TTC549 (cell line): ENCODE results near the gene ARHGAP28.
"Not testable (repeated sequence)": the region's sequence is repeated elsewhere in the genome, so short reads cannot be mapped to it uniquely, and the experiment has no call there.

Experiments used
- FAIRE-seq: peaks from 2 replicates; lab custom pipeline; 2012; peaks lifted over from hg19 to GRCh38; lab: Jason Lieb, UNC

The ARHGAP28 gene

DNA sequence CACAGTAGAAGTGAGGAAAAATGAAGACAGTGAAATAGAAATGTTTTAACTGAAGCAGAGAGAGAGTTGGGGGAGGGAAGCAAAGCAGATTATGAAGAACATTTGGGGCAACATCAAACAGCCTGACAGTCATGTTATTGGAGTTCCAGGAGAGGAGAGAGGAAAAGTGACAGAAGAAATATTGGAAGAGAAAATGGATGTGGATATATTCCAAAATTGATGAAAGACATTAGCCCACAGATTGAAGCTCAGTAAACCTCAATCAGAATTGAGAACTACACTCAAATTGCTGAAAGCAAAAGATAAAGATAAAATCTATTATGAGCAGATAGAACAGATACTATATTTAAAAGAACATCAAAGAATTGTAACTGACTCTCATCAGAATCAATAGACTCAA, 90.8 kb downstream of the ARHGAP28 start:
- FAIRE-seq, result no peak

DNA sequence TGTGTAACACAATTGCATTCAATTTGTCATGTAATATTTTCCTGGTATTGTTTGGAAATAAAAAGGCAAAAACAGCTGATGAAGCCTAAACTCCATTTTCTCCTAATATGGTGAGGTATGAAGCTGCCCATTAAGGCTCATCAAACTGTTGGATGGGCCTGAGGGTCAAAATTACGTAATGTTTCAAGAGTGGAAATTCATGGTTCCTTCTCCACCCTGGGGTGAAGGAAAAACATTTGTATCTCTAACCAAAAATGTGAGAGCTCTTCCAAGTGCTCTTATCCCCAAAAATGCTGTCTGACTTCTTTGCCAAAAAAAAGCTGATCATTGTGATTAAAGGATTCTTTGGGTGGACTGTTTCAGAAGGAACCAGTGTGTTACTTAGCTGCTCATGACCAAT, 91.8 kb downstream of the ARHGAP28 start:
- no peak for FAIRE-seq

DNA sequence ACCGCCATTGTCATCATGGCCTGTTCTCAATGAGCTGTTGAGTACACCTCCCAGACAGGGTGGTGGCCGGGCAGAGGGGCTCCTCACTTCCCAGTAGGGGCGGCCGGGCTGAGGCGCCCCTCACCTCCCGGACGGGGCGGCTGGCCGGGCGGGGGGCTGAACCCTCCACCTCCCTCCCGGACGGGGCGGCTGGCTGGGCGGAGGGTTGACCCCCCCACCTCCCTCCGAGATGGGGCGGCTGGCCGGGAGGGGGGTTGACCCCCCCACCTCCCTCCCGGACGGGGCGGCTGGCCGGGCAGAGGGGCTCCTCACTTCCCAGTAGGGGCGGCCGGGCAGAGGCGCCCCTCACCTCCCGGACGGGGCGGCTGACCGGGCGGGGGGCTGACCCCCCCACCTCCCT, 97.6 kb downstream of the ARHGAP28 start:
- not testable (repeated sequence) for FAIRE-seq

DNA sequence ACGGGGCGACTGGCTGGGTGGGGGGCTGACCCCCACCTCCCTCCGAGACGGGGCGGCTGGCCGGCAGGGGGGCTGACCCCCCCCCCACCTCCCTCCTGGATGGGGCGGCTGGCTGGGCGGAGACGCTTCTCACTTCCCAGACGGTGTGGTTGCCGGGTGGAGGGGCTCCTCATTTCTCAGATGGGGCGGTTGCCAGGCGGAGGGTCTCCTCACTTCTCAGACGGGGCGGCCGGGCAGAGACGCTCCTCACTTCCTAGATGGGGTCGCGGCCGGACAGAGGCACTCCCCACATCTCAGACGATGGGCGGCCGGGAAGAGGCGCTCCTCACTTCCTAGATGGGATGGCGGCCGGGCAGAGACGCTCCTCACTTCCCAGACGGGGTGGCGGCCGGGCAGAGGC, 98.0 kb downstream of the ARHGAP28 start:
- not testable (repeated sequence) for FAIRE-seq

DNA sequence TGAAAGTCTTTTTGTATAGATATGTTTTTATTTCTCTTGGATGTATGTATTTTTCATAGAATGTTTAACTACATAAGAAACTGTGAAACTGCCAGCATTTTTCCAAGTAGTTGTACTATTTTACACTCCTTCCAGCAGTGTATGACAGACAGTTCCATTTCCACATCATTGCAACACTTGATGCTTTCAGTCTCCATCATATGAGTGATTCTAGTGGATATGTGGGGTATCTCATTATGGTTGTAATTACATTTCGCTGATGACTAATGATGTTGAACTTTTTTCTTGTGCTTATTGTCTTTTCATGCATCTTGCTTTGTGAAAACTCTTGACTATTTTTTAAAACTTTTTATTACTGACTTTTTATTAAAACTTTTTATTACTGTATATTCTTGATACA, 101.4 kb downstream of the ARHGAP28 start:
- no peak for FAIRE-seq

DNA sequence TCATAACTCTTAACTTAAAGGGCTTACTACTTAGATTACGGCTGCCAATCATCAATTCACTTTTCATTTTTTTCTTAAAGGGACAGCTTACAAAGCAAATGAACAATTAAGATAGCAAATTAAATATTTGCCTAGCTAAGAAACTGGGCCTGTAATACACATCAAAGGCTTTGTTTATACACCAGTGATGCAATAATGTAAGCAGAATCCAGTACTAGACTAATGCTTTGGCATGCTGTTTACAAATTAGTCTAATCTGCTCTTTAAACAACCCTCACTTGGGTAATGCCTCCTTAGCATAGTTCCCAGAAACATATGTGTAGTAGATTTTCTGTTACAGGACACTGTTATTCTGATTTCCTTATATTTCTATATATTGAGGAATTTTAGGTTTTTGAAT, 105.8 kb downstream of the ARHGAP28 start:
- no peak for FAIRE-seq

DNA sequence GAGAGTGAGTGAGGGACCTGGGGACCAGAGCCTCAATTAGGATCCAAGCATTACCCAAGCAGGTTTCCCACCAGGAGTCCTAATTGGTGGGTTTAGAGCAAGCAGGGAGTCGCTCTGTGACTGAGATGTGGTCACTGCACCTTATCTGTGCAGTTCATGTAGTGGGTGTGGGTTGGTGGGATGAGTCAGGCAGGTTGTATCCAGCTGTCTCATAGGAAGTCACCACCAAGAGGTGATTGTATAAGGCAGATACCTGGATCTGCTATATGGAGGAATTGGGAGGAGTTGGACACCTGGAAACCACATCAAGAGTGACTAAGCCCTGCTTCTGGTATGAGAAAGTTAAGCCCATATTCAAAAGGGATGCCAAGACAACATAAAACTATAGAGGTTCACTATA, 106.8 kb downstream of the ARHGAP28 start:
- FAIRE-seq, result no peak

DNA sequence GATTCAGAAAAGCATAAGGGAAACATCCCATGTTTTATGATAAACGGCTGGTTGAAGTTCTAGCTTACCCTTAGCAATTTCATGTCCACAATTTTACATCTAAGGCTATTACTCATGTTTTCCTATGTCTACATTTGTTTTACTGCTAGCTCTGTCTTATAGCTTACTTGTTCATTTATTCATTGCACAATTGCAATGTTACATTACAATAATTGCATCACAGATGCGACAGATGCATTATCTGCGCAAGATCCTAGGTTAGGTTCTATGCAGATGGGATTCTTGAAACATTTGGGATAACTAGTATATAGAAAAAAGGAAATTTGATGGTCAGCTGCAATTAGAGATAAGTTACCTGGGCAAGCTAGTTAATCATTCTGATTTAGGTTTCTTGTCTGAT, 108.4 kb downstream of the ARHGAP28 start:
- FAIRE-seq, result no peak

DNA sequence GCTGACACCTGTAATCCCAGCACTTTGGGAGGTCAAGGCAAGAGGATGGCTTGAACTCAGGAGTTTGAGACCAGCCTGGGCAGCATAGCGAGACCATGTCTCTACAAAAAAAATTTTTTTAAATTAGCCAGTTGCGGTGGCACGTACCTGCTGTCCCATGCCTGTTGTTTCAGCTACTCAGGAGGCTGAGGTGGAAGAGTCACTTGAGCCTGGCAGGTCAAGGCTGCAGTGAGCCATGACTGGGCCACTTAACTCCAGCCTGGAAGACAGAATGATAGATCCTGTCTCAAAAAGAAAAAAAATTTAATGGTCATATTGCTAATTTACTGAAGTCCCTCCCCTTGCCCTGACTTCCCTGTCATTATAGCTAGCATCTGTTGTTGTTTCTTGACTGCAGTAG, 112.6 kb downstream of the ARHGAP28 start:
- FAIRE-seq, result no peak

DNA sequence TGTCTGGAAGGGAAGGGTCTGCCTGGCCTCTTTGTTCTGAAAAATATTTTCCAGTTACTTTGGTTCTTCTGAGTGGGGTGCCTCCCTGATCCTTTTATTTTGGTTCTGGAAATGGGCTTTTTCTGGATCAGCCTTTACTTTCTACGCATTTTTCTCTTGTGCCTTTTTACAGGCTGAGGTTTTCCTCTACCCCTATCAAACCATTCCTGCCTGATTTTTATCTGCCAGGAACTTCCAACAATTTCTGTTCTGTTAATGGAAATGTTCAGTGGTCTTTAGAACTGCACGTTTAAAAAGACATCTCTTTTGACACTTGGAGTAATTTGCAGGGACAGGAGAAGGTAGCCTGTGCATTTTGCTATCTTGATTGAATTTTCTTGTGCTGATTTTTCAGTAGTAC, 113.8 kb downstream of the ARHGAP28 start:
- no peak for FAIRE-seq

DNA sequence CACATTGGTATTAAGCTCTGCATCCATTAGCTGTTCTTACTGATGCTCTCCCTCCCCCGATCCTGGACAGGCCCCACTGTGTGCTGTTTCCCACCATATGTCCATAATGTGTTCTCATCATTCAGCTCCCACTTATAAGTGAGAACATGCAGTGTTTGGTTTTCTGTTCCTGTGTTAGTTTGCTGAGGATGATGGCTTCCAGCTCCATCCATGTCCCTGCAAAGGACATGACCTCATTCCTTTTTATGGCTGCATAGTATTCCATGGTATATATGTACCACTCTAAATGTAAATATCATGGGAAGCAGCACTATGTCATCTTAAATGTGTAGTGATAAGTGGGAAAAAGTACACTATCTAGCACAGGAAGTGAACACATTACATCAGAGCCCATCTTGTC, 116.0 kb downstream of the ARHGAP28 start:
- FAIRE-seq, result not testable (repeated sequence)

DNA sequence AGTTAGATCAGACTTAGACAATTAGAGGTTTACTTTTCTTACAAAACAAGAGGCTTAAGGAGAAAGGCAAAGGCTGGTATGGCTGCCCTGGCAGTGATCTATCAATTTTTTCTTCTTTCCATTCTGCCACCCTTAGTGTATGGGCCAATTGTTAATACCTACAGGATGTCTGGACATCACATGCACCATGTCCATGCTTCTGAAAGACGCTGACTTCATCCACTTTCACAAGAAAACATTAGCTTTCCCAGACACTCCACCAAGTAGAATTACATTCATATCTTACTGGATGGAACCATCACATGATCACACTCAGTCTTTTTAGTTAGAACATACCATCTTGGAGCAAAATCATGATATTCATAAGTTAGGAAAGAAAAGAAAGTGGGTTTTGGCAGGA, 120.9 kb downstream of the ARHGAP28 start:
- FAIRE-seq, result no peak

DNA sequence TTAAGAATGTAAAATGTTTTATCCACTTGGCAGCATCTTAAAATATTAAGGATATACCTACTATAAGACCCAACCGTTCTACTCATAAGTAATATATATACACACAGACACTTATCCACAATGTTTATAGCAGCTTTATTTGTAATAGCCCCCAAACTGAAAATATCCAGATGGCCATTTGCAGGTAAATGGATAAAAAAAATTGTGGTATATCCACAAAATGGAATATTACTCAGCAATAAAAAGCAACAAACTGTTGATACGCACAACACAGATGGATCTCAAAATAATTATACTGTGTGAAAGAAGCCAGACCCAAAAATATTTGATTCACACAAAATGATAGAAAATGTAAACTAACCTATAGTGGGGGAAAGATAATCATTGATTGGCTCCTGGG, 122.0 kb downstream of the ARHGAP28 start:
- no peak for FAIRE-seq

DNA sequence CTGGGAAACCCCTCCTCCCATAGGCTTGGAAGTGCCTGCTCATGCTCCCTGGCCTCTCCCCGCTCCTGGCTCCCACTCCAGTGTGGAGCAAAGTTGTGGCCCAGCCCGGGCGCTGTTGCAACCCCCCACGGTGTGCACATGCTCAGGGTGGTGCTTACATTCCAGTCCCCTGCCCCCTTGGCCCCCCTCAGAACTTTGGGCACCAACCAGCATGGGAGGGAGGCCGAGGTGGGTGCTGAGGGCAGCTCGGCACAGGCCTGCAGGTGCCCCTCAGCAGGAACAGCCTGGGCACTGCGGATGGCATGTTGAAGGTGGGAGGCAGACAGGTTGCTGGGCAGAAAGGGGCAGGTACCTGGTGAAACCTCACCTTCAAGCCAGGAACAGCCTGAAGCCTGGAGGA, 125.3 kb downstream of the ARHGAP28 start:
- FAIRE-seq, result no peak

DNA sequence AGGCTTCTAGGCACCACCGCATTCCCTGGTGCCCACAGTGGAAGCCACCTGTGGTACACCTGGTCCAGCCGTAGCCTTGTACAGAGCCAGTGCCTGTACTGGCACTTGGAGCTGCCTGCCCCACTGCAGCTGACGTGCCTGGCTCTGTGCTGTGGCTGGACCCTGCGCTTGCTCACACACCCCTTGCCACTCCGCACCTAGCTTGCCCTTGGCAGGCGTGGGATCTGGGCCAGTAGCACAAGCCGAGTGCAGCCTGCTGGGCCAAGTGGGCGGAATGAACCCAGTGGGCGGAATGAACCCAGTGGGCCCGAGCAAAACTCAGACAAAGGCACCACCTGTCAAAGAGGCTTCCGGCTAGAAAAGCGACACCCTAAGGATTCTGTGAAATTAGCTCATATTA, 126.3 kb downstream of the ARHGAP28 start:
- no peak for FAIRE-seq

DNA sequence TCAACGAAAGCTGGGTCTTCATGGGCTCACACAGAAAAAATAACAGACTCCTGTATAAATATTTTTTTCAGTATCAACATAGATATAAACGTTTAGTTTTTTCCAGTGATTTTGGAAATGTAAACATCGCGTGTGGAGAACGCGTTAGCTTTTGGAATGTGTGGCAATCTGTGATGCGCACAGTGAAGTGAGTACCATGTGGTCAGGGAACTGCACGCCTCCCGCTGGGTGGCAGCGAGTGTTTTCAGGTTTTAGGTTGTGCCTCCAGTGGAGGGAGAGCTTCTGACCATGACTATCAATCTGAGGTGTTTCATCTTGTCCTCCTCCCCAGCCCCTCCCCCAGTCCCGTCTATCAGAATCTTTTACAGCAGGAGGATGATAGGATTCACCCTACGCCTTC, 127.8 kb downstream of the ARHGAP28 start:
- no peak for FAIRE-seq

DNA sequence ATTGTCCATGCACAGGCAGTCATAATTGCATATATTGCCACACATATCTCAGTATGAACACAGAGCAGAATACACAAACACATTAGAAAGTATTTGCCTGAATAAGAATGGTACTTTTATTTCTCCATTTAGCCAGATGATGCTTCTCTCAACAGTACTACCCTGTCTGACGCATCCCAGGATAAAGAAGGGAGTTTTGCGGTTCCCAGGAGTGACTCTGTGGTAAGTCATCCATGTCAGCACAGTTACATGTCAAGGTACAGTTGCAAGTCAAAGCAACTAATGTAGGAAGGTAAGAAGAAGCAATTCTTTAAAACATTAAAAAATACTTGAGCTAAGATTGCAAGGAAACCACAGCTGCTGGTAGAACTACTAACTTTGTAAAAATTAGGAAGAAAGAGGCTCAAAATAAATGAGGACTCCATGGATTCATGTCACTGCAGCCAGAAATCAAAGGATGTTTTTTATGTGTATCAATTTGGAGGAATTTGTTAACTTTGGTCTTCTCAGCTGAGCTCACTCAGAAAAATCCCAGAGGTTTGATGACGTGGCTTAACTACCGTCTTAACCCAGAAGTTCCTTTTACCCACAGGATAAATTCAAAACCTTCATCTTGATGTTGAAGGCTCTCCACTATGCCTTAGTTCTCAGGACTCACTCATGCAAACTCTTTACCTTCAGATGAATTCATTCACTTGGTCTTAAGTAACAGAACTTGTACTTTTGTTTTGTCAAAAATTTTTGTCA, 130.3 kb downstream of the ARHGAP28 start:
- FAIRE-seq, result no peak

DNA sequence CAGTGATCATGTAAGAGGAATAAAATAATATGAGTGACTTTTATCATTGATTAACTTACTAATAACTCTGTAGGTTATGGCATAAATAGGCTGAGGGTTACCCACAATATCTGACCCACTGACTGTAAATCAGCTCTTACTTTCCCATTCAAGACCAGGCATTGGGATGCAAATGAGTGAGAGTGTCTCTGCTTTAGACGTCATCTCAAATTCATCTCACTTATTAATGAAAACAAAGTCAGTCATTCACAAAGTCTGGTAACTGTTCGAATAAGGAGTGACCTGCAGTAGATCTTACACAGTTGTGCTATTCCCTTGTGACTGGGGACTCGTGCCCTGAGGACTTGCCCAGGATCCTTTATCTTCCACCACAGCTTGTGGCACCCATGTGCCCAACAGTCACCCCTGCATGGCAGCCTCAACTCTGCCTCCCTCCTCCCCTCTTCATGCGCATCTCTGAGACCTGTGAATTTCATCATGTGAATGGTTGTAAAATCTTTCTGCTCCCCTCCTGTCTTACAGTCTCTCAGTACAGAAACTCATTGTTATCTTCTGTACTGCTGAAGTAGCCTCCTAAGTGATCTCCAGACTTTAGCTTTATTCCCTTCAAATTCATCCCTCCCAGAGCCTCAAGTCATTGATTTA, 131.4 kb downstream of the ARHGAP28 start:
- FAIRE-seq, result no peak

DNA sequence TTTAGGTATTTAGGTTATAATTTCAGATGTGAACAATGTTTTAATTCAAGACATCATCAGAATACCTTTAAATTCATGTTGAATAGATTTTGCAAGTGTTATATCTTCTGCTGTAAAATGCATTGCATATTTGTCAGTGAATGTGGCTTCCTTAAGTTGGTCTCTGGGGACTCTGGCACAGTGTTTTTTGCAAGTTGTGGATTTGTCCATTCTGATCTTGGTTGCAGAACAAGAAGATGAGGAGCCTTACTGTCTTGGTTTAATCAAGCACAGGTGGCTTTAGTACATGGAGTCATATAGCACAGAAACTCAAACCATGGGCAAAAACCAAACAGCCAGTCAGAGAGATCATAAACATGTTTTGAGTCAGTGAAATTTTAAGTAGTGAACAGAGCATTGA, 135.7 kb downstream of the ARHGAP28 start:
- FAIRE-seq, result no peak

DNA sequence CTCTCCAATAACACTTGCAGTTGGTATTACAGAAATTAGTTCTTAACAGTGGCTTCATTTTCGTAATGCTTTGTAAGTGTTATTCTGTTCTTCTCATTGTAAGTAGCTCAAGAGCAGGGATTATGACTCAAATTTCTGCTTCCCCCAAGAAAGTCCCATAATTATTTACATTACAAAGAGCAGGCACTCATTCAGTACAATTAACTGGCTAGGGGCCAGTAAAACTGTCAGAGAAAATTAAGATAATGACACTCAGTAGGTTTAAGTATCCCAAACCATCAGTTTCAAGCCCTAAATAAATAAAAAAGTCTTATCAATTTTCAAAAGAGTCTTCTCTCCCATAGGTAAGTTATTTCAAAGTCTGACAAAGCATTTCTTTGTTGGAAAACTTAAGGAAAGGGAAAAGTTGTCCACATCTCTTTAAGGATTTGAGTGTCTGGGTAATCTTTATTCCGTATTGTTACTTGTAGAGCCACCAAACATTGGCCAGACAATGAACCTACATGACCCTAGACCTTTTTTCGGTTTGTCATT, 137.1 kb downstream of the ARHGAP28 start:
- no peak for FAIRE-seq

DNA sequence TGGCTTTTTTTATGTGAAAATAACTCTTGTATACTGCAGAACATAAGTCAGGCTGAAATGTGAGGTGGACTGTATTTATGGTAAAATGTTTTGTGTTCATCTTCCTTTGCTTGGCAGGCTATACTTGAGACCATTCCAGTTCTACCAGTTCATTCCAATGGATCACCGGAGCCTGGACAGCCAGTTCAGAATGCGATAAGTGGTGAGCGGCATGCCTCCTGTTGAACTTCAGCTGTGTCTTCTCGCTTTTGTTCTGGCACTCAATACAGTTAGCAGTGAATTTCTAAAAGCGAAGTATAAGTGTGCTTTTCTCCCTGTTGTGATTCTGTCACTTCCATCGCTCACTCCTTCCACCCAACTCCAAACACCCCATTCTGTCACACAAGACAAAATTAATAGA, 138.5 kb downstream of the ARHGAP28 start:
- FAIRE-seq, result no peak

DNA sequence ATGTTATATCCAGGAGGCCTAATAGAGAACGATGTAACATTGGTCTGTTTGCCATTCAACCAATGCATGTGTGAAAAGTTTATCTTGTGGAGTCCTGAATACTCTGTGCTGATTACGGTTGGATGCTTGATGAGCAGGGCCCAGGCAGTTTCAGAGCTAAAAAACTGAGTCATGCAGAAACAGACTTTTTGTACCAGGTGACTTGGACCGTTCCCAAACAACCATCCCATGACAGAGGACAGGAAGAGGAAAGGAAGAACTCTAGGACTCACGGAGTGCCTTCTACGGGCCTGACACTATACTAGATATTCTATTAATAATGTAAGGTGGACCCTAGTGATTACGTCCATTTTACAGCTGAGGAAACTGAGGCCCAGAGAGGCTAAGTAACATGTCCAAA, 142.1 kb downstream of the ARHGAP28 start:
- FAIRE-seq, result no peak

DNA sequence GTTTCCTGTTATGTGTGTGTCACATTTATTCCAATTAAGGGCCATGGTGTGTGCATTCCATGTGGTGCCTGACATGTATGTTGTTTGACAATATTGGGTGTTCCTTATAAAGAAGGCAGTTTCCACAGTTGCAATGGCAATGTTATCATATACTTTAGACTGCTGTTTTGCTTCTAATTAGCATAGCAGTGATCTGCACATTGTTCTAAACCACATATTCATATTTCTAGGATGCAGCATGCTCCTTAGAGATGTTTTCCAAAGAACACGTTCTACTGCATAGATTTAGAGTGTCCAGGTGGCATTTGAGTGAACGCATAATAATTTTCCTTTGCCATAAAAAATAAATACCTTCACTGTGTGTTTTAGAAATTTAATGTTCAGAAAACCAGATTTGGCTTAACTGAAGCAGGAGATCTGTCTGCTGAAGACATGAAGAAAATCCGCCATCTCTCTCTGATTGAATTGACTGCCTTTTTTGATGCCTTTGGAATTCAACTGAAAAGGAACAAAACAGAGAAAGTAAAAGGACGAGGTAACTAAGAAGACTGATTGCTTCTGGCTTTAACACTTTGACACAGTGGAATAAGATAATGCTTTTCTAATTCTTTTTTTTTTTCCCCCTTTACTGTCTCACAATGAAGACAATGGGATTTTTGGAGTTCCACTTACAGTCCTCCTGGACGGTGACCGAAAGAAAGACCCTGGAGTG, 143.7 kb downstream of the ARHGAP28 start:
- FAIRE-seq, result no peak
